HFF-Myc (cell line): ENCODE measurements around the gene TP63.
A peak's percentile ranks its signal among the peaks of the same experiment; 100 is the strongest.

Experiments
- DNase-seq: peaks from one replicate; pipeline ENCODE4 v3.0.0-alpha.2; 2011; ENCODE audit warnings: low read depth; ENCODE audit errors: extremely low read depth
- H3K4me3 ChIP-seq: replicated peaks from 2 replicates; pipeline ENCODE4 v1.5.1; 2011; ENCODE audit warnings: low read depth, mild to moderate bottlenecking, control low read depth, low read length
- TF ChIP-seq, protein P1 (sequence below): IDR thresholded peaks from 2 replicates; pipeline ENCODE4 v1.5.1; 2012; ENCODE audit warnings: mild to moderate bottlenecking, low read depth, low read length, control low read depth; ENCODE audit errors: missing control alignments

Gene TP63

DNA sequence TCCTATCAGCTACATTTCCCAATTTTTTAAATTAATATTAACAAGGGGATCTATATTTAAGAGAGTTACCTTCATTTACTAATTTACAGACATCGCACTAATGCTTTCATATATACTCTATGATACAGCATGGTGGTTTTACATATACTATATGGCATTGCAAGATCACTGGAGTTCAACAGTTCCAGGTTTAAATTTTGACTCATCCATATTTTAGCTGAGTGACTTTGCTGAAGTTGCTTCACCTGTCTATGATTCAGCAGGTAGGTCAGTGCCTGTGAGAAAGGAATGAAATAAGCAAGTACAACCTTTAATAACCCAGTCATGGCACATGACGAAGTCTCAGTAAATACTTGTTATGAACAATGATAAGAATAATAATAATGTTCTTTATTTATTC, 278.4 kb downstream of the TP63 start:
- H3K4me3 ChIP-seq: no peak overlapping the region
- DNase-seq: no peak
- TF ChIP-seq, protein P1, sequence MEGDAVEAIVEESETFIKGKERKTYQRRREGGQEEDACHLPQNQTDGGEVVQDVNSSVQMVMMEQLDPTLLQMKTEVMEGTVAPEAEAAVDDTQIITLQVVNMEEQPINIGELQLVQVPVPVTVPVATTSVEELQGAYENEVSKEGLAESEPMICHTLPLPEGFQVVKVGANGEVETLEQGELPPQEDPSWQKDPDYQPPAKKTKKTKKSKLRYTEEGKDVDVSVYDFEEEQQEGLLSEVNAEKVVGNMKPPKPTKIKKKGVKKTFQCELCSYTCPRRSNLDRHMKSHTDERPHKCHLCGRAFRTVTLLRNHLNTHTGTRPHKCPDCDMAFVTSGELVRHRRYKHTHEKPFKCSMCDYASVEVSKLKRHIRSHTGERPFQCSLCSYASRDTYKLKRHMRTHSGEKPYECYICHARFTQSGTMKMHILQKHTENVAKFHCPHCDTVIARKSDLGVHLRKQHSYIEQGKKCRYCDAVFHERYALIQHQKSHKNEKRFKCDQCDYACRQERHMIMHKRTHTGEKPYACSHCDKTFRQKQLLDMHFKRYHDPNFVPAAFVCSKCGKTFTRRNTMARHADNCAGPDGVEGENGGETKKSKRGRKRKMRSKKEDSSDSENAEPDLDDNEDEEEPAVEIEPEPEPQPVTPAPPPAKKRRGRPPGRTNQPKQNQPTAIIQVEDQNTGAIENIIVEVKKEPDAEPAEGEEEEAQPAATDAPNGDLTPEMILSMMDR: no peak

DNA sequence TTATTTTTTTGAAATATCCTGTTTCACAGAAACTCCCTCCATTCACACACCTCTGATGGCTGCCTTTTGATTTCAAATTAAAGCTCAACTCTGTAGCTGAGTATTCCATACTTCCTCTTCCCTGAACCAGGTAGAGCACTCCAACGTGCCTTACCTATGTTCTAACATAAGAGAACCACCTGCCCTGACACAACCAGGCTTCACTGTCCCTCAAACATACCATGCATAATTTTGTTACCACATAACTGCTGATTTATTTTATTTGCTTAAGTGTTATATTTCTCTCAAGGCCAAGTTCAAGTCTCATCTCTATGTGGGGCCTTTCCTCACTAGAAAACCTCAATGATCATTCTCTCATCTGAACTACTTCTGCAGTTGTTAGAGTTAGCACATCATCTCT, 279.8 kb downstream of the TP63 start:
- no peak overlapping the region for H3K4me3 ChIP-seq
- TF ChIP-seq, protein P1: no peak
- DNase-seq: no peak

DNA sequence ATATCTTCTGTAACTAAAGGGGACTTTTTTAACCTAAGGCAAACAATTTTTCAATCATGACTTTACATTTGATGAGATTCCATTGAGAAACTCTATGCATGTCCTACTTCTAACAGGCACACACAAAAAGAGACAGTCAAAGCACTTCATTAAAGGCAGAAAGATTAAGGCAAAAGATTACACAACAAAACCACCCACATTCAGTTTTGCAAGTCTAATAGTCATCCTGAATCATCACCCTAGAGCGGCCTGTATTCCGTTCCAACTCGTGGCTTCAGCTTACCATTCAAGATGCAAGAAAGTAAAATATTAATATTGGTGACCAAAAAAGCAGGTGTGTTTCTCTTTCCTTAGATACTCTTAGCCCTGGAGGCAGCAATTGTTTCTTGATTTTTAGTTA, 283.6 kb downstream of the TP63 start:
- DNase-seq: peak; percentile 42
- TF ChIP-seq, protein P1: no peak
- H3K4me3 ChIP-seq: no peak overlapping the region

DNA sequence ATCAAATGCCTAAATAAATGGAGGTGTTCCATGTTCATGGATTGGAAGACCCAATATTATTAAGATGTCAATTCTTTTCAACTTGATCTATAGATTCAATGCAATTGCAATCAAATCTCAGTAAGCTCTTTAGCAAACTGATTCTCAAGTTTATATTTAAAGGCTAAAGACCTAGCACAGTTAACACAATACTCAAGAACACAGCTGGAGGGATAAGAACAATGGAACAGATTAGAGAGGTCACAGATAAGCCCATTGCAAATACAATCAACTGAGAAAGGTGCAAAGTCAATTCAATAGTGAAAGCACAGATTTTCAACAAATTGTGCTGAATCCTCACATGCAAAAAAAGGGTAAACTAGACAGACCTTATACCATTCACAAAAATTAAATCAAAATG, 290.6 kb downstream of the TP63 start:
- TF ChIP-seq, protein P1: no peak
- DNase-seq: no peak
- H3K4me3 ChIP-seq: no peak overlapping the region

DNA sequence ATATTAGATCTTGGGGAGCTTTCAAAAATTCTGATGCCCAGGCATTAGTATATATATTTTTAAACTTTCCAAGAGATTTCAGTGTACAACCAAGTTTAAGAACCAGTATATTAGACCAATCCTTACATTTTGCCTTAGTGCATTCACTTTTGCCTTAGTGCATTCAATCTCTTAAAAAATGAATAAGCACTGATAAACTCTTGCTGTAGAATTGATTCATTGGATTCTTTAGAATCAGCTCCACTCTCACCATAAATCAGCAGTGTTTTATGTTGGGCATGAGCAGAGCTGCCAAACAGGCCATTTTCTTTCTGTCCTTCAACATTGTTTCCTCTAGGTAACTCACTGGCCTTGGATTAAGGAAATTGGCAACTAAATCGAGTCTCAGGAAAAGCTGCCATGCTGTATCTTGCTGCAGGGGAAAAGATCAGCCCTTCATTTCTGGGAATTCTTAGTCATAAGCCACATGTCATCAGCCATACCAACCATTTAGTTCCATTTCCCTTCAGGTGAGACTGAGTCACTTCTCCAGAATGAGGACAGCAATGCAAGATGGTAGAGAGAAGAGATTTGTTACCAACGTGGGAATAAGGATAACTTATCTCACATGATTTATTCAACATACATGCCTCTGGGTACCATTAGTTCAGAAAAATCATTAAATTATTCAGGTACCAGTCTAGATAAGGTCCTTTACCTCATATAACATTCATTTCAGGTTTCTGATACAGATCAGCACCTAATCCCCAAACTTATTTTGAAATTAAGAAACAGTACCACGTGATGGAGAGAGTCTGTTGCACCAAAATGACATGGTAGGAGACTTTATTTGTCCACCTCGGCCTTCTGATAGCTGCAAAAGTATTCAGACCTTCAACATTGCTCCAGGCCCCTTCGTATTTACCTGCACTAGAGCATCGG, 297.0 kb downstream of the TP63 start:
- no peak for DNase-seq
- TF ChIP-seq, protein P1: no peak
- no peak overlapping the region for H3K4me3 ChIP-seq

DNA sequence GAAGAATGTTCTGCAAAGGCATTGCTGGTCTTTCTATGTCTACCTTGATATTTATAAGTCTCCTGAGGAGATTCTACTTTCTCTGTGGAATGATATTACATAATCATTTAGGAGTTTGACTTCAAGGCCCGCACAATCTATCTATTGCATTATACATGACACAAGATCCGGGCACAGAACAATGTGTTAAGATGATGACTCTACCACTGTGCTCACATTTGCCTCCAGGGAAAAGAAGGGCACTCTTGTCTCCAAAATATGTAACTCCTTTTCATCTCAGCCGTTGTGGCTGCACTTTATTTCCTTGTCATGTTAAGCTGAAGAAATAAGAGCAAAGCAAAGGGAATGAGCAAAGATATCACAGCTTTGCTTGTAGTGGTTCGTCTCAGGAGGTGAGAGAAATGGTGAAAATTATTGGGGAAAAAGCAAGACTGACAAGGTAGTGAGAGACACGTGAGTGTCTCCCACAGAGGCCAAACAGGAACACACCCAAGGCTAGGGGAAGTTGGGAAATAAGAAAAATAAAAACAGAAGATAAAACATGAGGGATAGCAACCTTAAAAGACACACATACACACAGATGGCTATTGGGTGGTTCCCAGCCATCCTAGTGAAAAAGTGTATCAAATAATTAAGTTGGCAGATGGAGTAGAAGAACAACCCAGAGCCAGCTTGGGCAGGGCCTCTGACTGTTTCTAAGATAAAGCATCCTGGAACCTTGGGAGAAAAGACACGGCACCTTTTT, 305.2 kb downstream of the TP63 start:
- no peak for DNase-seq
- TF ChIP-seq, protein P1: no peak
- no peak overlapping the region for H3K4me3 ChIP-seq
